ENCODE data around the gene NSMCE1.

Gene NSMCE1

GRCh38 chr16:27195076-27195741 is 73.4 kb downstream of the NSMCE1 start:
- DNase-seq (ENCODE audit: low read depth, low spot score): no peak

GRCh38 chr16:27193300-27193990 is 75.1 kb downstream of the NSMCE1 start:
- no peak for DNase-seq (ENCODE audit: low read depth, low spot score)

GRCh38 chr16:27191352-27191924 is 77.1 kb downstream of the NSMCE1 start:
- no peak for DNase-seq (ENCODE audit: low read depth, low spot score)

GRCh38 chr16:27190316-27190871 is 78.2 kb downstream of the NSMCE1 start:
- no peak for DNase-seq (ENCODE audit: low read depth, low spot score)

- DNase-seq (ENCODE audit: low read depth, low spot score): no peak
These were observed 79.1 kb downstream of the NSMCE1 start for GRCh38 chr16:27189335-27189972.

- no peak for DNase-seq (ENCODE audit: low read depth, low spot score)
These were observed 79.9 kb downstream of the NSMCE1 start for GRCh38 chr16:27188633-27189032.

- DNase-seq (ENCODE audit: low read depth, low spot score): no peak
These were observed 82.8 kb downstream of the NSMCE1 start for GRCh38 chr16:27185776-27186130.

- DNase-seq (ENCODE audit: low read depth, low spot score): no peak
These were observed 85.6 kb downstream of the NSMCE1 start for GRCh38 chr16:27182906-27183405.

- no peak for DNase-seq (ENCODE audit: low read depth, low spot score)
These were observed 87.4 kb downstream of the NSMCE1 start for GRCh38 chr16:27181019-27181790.

- no peak for DNase-seq (ENCODE audit: low read depth, low spot score)
These were observed 89.0 kb downstream of the NSMCE1 start for GRCh38 chr16:27179500-27180072.

- DNase-seq (ENCODE audit: low read depth, low spot score): no peak
These were observed 91.4 kb downstream of the NSMCE1 start for GRCh38 chr16:27177031-27177774.

- no peak for DNase-seq (ENCODE audit: low read depth, low spot score)
These were observed 92.7 kb downstream of the NSMCE1 start for GRCh38 chr16:27175888-27176287.

Data from smooth muscle cell of the brain vasculature (primary cell).